Cerebellar nuclear complex (tissue), 1 donor: Measurements from ENCODE around the gene CEP120.
"Not testable (repeated sequence)": the region's sequence is repeated elsewhere in the genome, so short reads cannot be mapped to it uniquely, and the experiment has no call there.

Experiments
- DNase-seq, 2 experiments: peaks; one replicate each; lab custom pipeline; 2025; lab: John Stamatoyannopoulos, UW

Gene CEP120

DNA sequence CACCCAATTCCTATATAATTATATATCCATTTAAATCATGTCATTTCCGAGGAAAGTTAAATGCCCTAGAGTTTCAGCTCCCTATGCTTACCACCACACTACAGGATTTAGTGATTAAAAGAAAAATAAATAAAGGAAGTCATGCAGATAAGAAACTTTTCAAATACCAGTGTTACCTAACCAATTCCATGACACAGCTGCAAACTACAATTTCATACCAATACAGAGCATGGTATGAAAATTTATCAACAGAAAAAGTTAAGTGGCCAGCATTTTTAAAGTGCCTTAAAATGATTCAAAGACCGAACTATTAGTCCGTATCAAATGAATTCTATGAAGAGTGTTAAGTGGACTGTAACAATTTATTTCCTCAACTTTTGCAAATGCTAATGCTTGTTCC is 35.9 kb downstream of the CEP120 start:
- no peak for DNase-seq

GRCh38 chr5:123382252-123382651 is 41.0 kb downstream of the CEP120 start:
- no peak for DNase-seq

DNA sequence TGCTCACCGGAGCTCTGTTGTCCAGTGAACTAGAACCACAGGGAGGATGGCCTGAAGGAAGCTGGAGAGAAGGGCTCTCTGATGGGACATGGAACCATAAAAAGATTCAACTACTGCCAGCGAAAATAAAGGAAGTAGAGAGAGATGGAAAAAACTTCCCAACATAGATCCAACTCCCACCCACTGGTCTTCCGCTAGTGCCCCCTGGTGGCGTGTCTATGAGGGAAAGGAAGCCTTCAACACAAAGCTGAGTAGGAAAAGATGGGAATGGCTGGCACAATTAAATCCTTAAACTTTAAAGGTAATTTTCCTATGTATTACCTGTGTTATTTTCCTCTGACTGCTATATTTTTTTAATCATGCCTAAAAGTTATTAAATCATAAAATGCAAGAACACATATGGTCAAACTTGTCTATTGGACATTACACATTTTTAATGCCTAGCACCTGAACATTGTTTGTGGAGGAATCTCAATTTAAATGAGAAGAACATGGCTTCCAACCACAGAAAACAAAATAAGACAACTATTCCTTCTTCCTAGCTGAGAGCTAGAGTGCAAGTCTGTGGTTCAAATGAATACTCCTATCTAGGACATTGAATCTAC is 51.5 kb downstream of the CEP120 start:
- no peak for DNase-seq

DNA sequence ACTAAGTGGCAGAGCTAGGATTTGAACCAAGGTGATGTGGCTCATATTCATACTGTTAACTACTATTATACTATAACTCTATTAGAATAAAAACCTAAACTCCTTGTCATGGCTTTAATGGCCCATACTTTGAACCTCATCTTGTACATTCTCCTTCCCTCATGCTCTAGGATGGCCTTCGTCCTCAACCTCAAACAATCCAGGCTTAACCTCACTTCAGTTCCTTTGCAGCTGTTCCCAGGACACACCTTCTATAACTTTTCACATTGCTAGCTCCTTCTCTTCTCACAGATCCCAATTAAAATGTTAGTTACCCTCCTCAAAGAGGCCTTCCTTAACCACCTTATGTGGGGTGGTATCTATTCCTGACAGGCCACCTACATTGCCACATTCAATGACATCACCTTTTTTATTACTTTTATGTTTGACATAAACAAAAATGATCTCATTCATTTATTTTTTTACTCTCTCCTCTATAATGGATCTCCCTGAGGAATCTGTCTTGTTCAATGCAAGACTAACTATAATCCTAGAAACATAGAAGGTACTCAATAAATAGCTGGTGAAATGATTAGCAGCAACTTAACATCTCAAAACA is 53.7 kb downstream of the CEP120 start:
- DNase-seq: no peak

- no peak for DNase-seq
Observed at GRCh38 chr5:123367739-123368138, 55.5 kb downstream of the CEP120 start.

DNA sequence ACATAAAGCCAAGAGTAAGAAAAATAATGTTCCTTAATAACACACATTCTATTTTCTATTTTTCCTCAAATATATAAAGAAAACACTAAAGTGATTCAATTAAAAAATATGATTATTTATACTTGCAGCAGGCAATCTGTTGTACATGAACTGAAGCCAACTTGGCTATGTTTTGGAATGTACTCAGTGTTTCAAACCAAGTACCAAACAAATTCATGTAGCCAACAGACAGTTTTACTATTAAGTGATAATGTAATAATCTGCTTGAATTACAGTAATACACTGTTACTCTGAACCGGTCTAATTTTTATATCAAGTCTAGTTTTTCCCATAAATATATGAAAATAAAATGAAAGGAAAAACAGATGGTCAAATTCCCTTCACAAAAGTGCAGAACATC is 58.0 kb downstream of the CEP120 start:
- DNase-seq: no peak

DNA sequence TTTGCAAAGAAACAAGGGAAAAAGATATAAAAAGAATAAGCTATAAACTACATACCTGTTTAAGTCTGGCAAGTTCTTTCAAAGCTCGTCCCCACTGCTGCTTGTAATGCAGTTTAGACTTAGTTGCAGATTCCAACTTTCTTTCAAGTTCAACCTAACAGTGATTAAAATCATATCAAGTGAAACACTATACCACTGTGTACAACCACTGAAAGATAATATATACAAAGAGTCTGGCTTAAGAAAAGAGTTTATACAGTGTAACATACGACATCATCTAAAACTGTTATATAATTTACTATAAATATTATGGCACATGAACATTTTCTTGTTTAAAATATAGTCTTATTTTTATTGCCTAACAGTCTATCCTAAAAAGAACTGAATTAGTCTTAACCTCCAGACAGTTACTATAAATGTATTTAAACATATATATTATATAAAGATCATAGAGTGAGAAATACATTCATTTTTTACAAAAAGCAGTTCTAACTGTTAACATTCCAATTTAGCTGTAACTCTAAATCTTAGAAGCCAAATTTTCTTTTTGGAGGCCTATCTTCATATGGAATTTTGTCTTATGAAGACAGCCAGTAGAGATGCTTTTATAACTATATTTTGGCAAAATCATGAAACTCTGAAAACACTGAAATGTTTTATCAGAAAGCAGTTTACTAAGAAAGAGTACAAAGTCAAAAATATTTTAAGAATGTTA is 58.6 kb downstream of the CEP120 start:
- DNase-seq: no peak

- DNase-seq: no peak
Observed at GRCh38 chr5:123360910-123361309, 62.3 kb downstream of the CEP120 start.

DNA sequence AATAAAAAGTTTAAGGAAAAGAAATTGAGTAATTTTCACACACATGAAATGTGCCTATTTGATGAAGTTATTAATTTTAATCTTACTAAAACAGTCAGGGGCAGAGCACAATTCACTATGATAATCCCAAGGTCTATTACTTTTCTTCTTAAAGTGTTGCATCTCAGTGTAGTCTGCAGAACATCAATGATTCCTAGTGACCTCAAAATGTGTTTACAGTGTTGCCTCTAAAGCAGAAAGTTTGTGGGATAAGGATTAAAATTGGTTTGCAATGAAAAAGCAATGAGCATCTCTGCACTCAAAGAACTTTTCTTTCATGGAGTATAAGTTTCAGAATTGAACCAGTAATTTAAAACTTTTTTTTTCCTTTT is 63.0 kb downstream of the CEP120 start:
- no peak for DNase-seq

- no peak for DNase-seq
Observed at GRCh38 chr5:123359454-123360200, 63.6 kb downstream of the CEP120 start.

DNA sequence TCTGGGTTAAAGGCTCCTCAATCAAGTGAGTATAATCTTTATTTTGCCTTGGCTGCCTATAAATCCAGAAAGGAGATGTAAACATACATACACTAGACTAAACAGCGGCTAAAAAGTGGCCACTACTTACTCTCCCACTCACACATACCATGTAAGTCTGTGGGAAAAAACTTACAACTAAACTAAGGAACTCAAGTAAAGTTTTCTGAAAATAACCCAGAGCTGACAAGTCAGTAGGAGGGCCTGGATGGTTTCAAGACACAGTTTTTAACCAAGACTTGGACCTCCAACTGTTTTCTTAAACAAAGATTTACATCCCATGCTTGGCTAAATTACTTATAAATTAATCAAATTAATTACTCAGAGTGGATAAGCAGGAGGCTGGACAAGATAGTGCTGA is 64.5 kb downstream of the CEP120 start:
- no peak for DNase-seq

GRCh38 chr5:123358304-123358703 is 64.9 kb downstream of the CEP120 start:
- DNase-seq: no peak

GRCh38 chr5:123351820-123352219 is 71.4 kb downstream of the CEP120 start:
- no peak for DNase-seq

DNA sequence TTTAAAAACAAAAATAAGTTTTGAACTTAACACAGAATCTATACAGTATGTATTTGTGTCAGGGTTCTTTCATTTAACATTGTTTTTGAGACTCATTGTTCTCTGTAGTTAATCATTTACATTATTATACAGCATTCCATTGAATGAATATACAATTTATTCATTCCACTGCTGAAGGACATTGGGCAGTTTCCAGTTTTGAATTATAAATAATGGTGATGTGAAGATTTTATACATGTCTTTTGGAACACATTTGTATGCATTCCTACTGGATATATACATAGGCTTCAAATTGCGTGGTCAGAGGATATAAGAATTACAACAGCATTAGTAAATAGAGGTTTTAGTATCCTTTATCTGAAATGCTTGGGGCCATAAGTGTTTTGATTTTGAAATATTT is 72.0 kb downstream of the CEP120 start:
- no peak for DNase-seq

GRCh38 chr5:123350742-123351141 is 72.5 kb downstream of the CEP120 start:
- no peak for DNase-seq

GRCh38 chr5:123344816-123345426 is 78.3 kb downstream of the CEP120 start:
- no peak for DNase-seq

- no peak for DNase-seq
Observed at GRCh38 chr5:123340928-123341327, 82.3 kb downstream of the CEP120 start.

- DNase-seq: not testable (repeated sequence)
Observed at GRCh38 chr5:123308377-123308776, 114.8 kb downstream of the CEP120 start.

DNA sequence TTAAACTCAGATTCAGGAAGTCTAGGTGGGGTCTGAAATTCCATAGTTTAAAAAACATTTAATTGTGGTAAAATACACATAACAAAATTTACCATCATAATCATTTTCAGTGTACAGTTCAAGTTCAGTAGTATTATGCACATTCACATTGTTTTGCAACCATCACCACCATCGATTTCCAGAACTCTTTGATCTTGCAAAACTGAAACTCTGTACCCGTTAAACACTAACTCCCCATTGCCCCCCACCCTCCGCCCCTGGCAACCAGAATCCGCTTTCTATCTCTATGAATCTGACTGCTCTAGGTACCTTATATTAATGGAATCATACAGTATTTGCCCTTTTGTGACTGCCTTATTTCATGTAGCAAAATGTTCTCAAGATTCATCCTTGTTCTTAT is 117.5 kb downstream of the CEP120 start:
- DNase-seq: no peak

DNA sequence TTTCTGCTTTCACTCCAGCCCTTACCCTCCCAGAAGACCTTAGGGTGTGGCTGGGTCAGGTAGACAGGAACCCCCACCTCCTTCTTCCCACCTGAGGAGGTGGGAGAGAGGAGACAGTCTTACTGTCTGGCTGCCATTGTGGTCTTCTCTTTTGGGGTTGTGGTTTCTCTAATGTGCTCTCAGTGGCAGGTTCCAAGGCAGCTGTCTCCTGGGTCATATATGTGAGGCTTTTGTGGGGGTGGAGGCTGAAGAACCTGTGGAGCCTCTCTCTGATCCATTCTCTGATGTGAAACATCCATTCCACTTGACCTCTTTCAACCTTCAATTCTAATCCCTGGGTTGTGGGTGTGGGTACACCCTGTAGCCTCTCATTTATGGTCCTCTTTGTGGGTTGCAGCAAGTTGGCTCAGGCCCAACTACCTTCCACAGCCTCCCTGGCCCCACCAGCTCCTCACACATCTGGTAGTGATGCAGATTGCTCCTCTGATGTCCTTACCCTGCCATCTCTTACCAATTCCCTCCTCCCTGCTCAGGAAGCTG is 118.4 kb downstream of the CEP120 start:
- no peak for DNase-seq

- DNase-seq: no peak
Observed at GRCh38 chr5:123303802-123304201, 119.4 kb downstream of the CEP120 start.

GRCh38 chr5:123300266-123300665 is 122.9 kb downstream of the CEP120 start:
- DNase-seq: no peak
